Measurements from ENCODE around the gene P2RY2.
A peak's percentile ranks its signal among the peaks of the same experiment; 100 is the strongest.

The P2RY2 gene

GRCh38 chr11:73248526-73249185 lies 30.6 kb downstream of the P2RY2 start:
- Histone ChIP-seq H3K4me3 (replicated peaks; ENCODE audit: insufficient read depth, low read length) (no peak overlapping the region), H3K27me3 (ENCODE audit: insufficient read depth, poor library complexity, severe bottlenecking) (no peaks in the 10 kb centered on the region), H3K27ac (replicated peaks) (no peak overlapping the region)
- TF ChIP-seq SPI1 (IDR thresholded peaks at IDR 0.05; ENCODE audit: borderline replicate concordance, low read depth) (no peak), CTCF (IDR thresholded peaks at IDR 0.05; ENCODE audit: insufficient read depth, low read length) (no peak), REST (IDR thresholded peaks at IDR 0.05; ENCODE audit: insufficient replicate concordance, low read depth) (no peak), GABPA (IDR thresholded peaks at IDR 0.05; ENCODE audit: low read depth) (no peak), POLR2AphosphoS5 (IDR thresholded peaks at IDR 0.05; ENCODE audit: low read depth) (no peak)
- no peak for DNase-seq (ENCODE audit: low read depth in 1 of 2, low spot score in 1 of 2)

- no peaks in the 10 kb centered on the region for H3K27me3 ChIP-seq (ENCODE audit: insufficient read depth, poor library complexity, severe bottlenecking)
- TF ChIP-seq GABPA (IDR thresholded peaks at IDR 0.05; ENCODE audit: low read depth) = no peak
- TF ChIP-seq POLR2AphosphoS5 (IDR thresholded peaks at IDR 0.05; ENCODE audit: low read depth) = no peak
- no peak for TF ChIP-seq SPI1 (IDR thresholded peaks at IDR 0.05; ENCODE audit: borderline replicate concordance, low read depth)
- no peak for TF ChIP-seq CTCF (IDR thresholded peaks at IDR 0.05; ENCODE audit: insufficient read depth, low read length)
- no peak for TF ChIP-seq REST (IDR thresholded peaks at IDR 0.05; ENCODE audit: insufficient replicate concordance, low read depth)
- no peak overlapping the region for H3K27ac ChIP-seq (replicated peaks)
- no peak overlapping the region for H3K4me3 ChIP-seq (replicated peaks; ENCODE audit: insufficient read depth, low read length)
- no peak for DNase-seq (ENCODE audit: low read depth in 1 of 2, low spot score in 1 of 2)
Measured at GRCh38 chr11:73249304-73249703, 31.2 kb downstream of the P2RY2 start.

- no peak overlapping the region for H3K4me3 ChIP-seq (replicated peaks; ENCODE audit: insufficient read depth, low read length)
- TF ChIP-seq POLR2AphosphoS5 (IDR thresholded peaks at IDR 0.05; ENCODE audit: low read depth) (no peak), REST (IDR thresholded peaks at IDR 0.05; ENCODE audit: insufficient replicate concordance, low read depth) (no peak), SPI1 (IDR thresholded peaks at IDR 0.05; ENCODE audit: borderline replicate concordance, low read depth) (no peak), CTCF (IDR thresholded peaks at IDR 0.05; ENCODE audit: insufficient read depth, low read length) (no peak), GABPA (IDR thresholded peaks at IDR 0.05; ENCODE audit: low read depth) (no peak)
- no peak overlapping the region for H3K27ac ChIP-seq (replicated peaks)
- no peaks in the 10 kb centered on the region for H3K27me3 ChIP-seq (ENCODE audit: insufficient read depth, poor library complexity, severe bottlenecking)
- DNase-seq (ENCODE audit: low read depth in 1 of 2, low spot score in 1 of 2) = peak in 1 of 2 experiments; percentile 61
Measured at GRCh38 chr11:73249853-73250783, 32.0 kb downstream of the P2RY2 start.
